Measurements from ENCODE around the gene TSPAN4. TPM values are rescaled to one million over a fixed set of nuclear protein-coding genes. Genes with fewer than 3 reads are reported as not detected.

Gene TSPAN4
- total and polyA plus RNA-seq, 9 of the 15 experiments (the other 6 are each of a cell fraction or from before 2014, with no cell fraction given) = 0.07 to 31.0 (median 15.7) TPM

- in situ Hi-C loops (cut with MboI) (no loop called here), intact Hi-C loops (cut with micrococcal nuclease) (loop anchor here (5.0 to 10.0 kb wide), 2 partner anchors 69 to 232 kb away; partner anchors contain the start of genes LMNTD2 and RASSF7)
- Histone ChIP-seq H3K9me3 (replicated peaks; ENCODE audit: control insufficient read depth, insufficient read depth, low read depth, low read length) (no peaks in the 10 kb centered on the region), H3K9ac (ENCODE audit: insufficient read depth in 1 of 2, low read depth in 2 of 2, low read length in 2 of 2) (peak overlapping the region; percentile 66 to 95; a peak in 3 of 4 replicates), H3K4me1 (replicated peaks in 1 of 2; ENCODE audit: control insufficient read depth in 2 of 2, insufficient read depth in 2 of 2, low read length in 2 of 2) (peaks cover 7 to 91% of the 10 kb centered on the region in 2 experiments), H2AFZ (ENCODE audit: low read depth, low read length) (peak overlapping the region; percentile 79; the same call in 1 of the 2 replicates), H3K4me3 (peak overlapping the region; percentile 73), H3K27ac (ENCODE audit: extremely low read depth, low read depth, low read length) (peak overlapping the region; percentile 71), H3K36me3 (ENCODE audit: control insufficient read depth, insufficient read depth, low read length) (peaks cover 51% of the 10 kb centered on the region; the same call in 1 of the 3 replicates), H3K27me3 (ENCODE audit: control insufficient read depth in 2 of 2, insufficient read depth in 2 of 2, low read length in 2 of 2) (no peaks in the 10 kb centered on the region), H4K20me1 (replicated peaks; ENCODE audit: control insufficient read depth, insufficient read depth, low read length) (no peaks in the 10 kb centered on the region), H3K4me2 (ENCODE audit: insufficient read depth, low read length) (peak overlapping the region; percentile 91), H3K79me2 (ENCODE audit: control insufficient read depth, insufficient read depth, low read length) (peaks cover 26% of the 10 kb centered on the region), H3K9me1 (ENCODE audit: control insufficient read depth, insufficient read depth, low read length) (no peaks in the 10 kb centered on the region)
- WGBS (ENCODE audit: insufficient coverage, low coverage, missing lambda C conversion rate) = 18% methylated on average over 18 of the region's 18 CpGs
- CTCF ChIA-PET (ENCODE audit: low intra/inter-chr PET ratio) = interaction anchor here (2.4 kb wide), 1 partner anchor 68 kb away, joined by 10 read pairs; no protein-coding TSS in a partner anchor
- ATAC-seq = no peak; the same call in 2 of the 3 replicates
- DNase-seq (ENCODE audit: extremely low read depth in 1 of 4, low spot score in 3 of 4) = peak in 3 of 4 experiments; percentile 48 to 61 (median 60)
- no peak for FAIRE-seq
- POLR2A ChIA-PET = interaction anchor here (0.6 to 2.2 kb wide), 13 partner anchors 8 to 239 kb away, joined by 3 to 26 read pairs (median 3); partner anchors contain the start of genes RPLP2 and TALDO1
- BruUV-seq (replicated peaks) = no TSS peak
- no peak for TF ChIP-seq TSC22D4 (tag; IDR thresholded peaks at IDR 0.05)
- no peak for TF ChIP-seq SMARCC2 (IDR thresholded peaks at IDR 0.05; ENCODE audit: low read depth)
- no peak for TF ChIP-seq KHSRP (IDR thresholded peaks at IDR 0.05)
- no peak for TF ChIP-seq GABPA (tag; conservative IDR thresholded peaks at IDR 0.05; ENCODE audit: low read depth)
- TF ChIP-seq KDM2B (CRISPR knock-in tag; IDR thresholded peaks at IDR 0.05) = no peak
- no peak for TF ChIP-seq ZFP30 (CRISPR knock-in tag; IDR thresholded peaks at IDR 0.05; ENCODE audit: borderline replicate concordance)
- no peak for TF ChIP-seq KLF10 (CRISPR knock-in tag; IDR thresholded peaks at IDR 0.05)
- TF ChIP-seq SIRT6 (IDR thresholded peaks at IDR 0.05; ENCODE audit: low read depth, low read length) = no peak
- no peak for TF ChIP-seq TEAD4 (IDR thresholded peaks at IDR 0.05; ENCODE audit: low read length)
- no peak for TF ChIP-seq TEAD4 (CRISPR knock-in tag; IDR thresholded peaks at IDR 0.05; ENCODE audit: borderline replicate concordance)
- TF ChIP-seq ZNF197 (CRISPR knock-in tag; IDR thresholded peaks at IDR 0.05; ENCODE audit: low read depth) = no peak
- peak; percentile 18 for TF ChIP-seq SAP30 (IDR thresholded peaks at IDR 0.05; ENCODE audit: borderline replicate concordance, insufficient read depth, low read depth, low read length, poor library complexity, severe bottlenecking)
- no peak for TF ChIP-seq ZNF143 (CRISPR knock-in tag; IDR thresholded peaks at IDR 0.05)
- TF ChIP-seq HNRNPH1 (optimal IDR thresholded peaks at IDR 0.05; ENCODE audit: low read depth, low read length) = no peak
- no peak for TF ChIP-seq FUS (optimal IDR thresholded peaks at IDR 0.05; ENCODE audit: low read depth, low read length)
- TF ChIP-seq ILK (tag; IDR thresholded peaks at IDR 0.05; ENCODE audit: borderline replicate concordance, low read depth) = no peak
- TF ChIP-seq, protein P1, sequence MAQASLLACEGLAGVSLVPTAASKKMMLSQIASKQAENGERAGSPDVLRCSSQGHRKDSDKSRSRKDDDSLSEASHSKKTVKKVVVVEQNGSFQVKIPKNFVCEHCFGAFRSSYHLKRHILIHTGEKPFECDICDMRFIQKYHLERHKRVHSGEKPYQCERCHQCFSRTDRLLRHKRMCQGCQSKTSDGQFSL (CRISPR knock-in tag; IDR thresholded peaks at IDR 0.05) = peak; percentile 69; the same call in 1 of the 2 replicates
- TF ChIP-seq, protein P1 (tag; IDR thresholded peaks at IDR 0.05) = no peak
- no peak for TF ChIP-seq TCF7L2 (IDR thresholded peaks at IDR 0.05; ENCODE audit: low read depth, low read length)
- TF ChIP-seq, protein P2, sequence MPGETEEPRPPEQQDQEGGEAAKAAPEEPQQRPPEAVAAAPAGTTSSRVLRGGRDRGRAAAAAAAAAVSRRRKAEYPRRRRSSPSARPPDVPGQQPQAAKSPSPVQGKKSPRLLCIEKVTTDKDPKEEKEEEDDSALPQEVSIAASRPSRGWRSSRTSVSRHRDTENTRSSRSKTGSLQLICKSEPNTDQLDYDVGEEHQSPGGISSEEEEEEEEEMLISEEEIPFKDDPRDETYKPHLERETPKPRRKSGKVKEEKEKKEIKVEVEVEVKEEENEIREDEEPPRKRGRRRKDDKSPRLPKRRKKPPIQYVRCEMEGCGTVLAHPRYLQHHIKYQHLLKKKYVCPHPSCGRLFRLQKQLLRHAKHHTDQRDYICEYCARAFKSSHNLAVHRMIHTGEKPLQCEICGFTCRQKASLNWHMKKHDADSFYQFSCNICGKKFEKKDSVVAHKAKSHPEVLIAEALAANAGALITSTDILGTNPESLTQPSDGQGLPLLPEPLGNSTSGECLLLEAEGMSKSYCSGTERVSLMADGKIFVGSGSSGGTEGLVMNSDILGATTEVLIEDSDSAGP (CRISPR knock-in tag; IDR thresholded peaks at IDR 0.05) = no peak
Measured at GRCh38 chr11:796565-797295, 45.9 kb upstream of the TSPAN4 start.

All from K562 (cell line).